HepG2 (cell line): Measurements from ENCODE around the gene PFKFB4. TPM values are rescaled to one million over a fixed set of nuclear protein-coding genes. Genes with fewer than 3 reads are reported as not detected.

Experiments used
- CREM ChIP-seq, 2 experiments: sonication (generic) in 1 of 2; formaldehyde crosslinking in 1 of 2; IDR thresholded peaks; 2 replicates each; pipeline versions ENCODE4 v1.4.0 to v1.6.1; 2016 to 2020; ENCODE audit warnings: antibody characterized with exemption in 1 of 2, mild to moderate bottlenecking in 1 of 2, missing genetic modification reagents in 1 of 2
- GABPA ChIP-seq, 2 experiments: IDR thresholded peaks; 2 replicates each; pipeline ENCODE4 v1.6.1; 2011 to 2016; ENCODE audit warnings: low read depth in 2 of 2, low read length in 1 of 2, missing biosample characterization in 1 of 2, missing genetic modification characterization in 1 of 2
- TEAD3 ChIP-seq: optimal IDR thresholded peaks from 2 replicates; pipeline ENCODE3; 2016; ENCODE audit warnings: borderline replicate concordance
- ZFX ChIP-seq: sonication (generic); formaldehyde crosslinking; IDR thresholded peaks from 2 replicates; pipeline ENCODE4 v1.4.0; 2020; ENCODE audit warnings: mild to moderate bottlenecking, low read depth, missing genetic modification reagents, moderate library complexity
- ZNF577 ChIP-seq: sonication (generic); formaldehyde crosslinking; IDR thresholded peaks from 2 replicates; pipeline ENCODE4 v1.4.0; 2020; ENCODE audit warnings: mild to moderate bottlenecking, low read depth, missing genetic modification reagents, borderline replicate concordance
- ZNF629 ChIP-seq: sonication (generic); formaldehyde crosslinking; conservative IDR thresholded peaks from 2 replicates; pipeline ENCODE4 v1.5.0; 2020; ENCODE audit warnings: missing genetic modification reagents
- ZNF788 ChIP-seq: sonication (generic); formaldehyde crosslinking; IDR thresholded peaks from 2 replicates; pipeline ENCODE4 v1.5.0; 2020; ENCODE audit warnings: mild to moderate bottlenecking, missing genetic modification reagents, borderline replicate concordance
- polyA plus RNA-seq, 8 experiments: library from polyadenylated mRNA; depleted of rRNA in 3 of 8; stranded (reverse) in 7 of 8; unstranded in 1 of 8; fragments of >200 nt; fragmentation: Illumina TruSeq in 4 of 8; extraction: Trizol in 4 of 8; gene quantifications; 2 replicates each; pipeline versions ENCODE4 v1.2.1 to v1.2.3, GENCODE V29; 2011 to 2016; ENCODE audit warnings: low read depth in 4 of 8, missing spikeins in 1 of 8, mixed read lengths in 1 of 8; ENCODE audit not compliant: insufficient read depth in 1 of 8
- total RNA-seq, 5 experiments: library from RNA; depleted of rRNA; stranded (reverse); fragments of >200 nt; fragmentation: Illumina TruSeq; extraction: Trizol; gene quantifications; 2 replicates each; pipeline ENCODE4 v1.2.3, GENCODE V29; 2016; ENCODE audit warnings: low read depth in 1 of 5
- TF ChIP-seq, protein P1 (sequence below): sonication (generic); formaldehyde crosslinking; IDR thresholded peaks from 2 replicates; pipeline ENCODE4 v1.5.1; 2020; ENCODE audit warnings: mild to moderate bottlenecking, missing genetic modification reagents, moderate library complexity
- TF ChIP-seq, protein P2 (sequence below): sonication (generic); IDR thresholded peaks from 2 replicates; pipeline ENCODE4 v1.6.1; 2016; ENCODE audit warnings: low read depth, borderline replicate concordance
- TF ChIP-seq, protein P3 (sequence below): sonication (generic); formaldehyde crosslinking; IDR thresholded peaks from 2 replicates; pipeline ENCODE4 v1.4.0; 2020; ENCODE audit warnings: missing genetic modification reagents, borderline replicate concordance
- TF ChIP-seq, protein P4 (sequence below): sonication (generic); formaldehyde crosslinking; conservative IDR thresholded peaks from 2 replicates; pipeline ENCODE4 v1.8.0; 2022; ENCODE audit warnings: missing genetic modification reagents
- TF ChIP-seq, protein P5 (sequence below): sonication (generic); formaldehyde crosslinking; IDR thresholded peaks from 2 replicates; pipeline ENCODE4 v1.5.0; 2020; ENCODE audit warnings: mild to moderate bottlenecking, missing genetic modification reagents, borderline replicate concordance

PFKFB4 gene
- total and polyA plus RNA-seq, 2 of the 13 experiments (the other 11 are each of a cell fraction or from before 2014, with no cell fraction given): 7.1 to 103 TPM

DNA sequence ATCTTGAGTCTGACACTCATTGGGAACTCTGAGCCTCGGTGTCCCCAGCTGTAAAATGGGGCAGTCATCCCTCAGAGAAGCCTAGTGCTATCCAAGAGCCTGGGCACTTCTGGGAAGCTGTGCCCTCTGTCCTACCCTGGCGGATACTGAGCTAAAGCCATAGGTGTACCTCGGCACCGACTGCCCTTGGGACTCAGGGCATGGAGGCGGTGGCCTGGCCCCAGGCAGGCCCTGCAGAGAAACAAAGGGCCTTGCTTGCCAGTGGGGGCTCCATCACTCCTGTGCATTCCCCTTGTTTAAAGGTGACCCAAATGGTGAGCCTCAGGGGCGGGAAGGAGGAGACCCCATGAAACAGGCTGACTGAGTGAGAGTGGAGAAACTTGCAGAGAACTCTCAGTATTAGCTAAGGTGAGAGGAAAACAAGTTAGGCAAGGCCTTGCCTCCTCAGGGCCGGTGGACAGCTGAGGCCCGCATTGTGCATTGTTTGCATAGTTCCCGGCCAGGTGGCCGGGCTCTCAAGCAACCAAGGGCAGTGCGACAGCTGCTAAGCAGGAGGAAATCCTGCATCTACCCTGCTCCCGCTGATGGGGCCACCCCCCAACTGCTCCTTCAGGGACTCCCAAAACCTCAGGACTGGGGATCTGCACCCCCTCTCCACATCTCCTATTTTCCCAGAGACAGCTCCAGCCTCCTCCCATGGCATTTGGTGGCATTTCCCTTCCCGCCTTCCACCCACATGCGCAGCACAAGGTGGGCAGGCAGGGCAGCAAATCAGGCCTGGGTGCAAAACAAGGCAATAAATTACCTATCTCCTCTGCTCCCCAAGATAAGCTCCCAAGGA is 4.3 kb downstream of the PFKFB4 start (continued):
- TF ChIP-seq, protein P1, sequence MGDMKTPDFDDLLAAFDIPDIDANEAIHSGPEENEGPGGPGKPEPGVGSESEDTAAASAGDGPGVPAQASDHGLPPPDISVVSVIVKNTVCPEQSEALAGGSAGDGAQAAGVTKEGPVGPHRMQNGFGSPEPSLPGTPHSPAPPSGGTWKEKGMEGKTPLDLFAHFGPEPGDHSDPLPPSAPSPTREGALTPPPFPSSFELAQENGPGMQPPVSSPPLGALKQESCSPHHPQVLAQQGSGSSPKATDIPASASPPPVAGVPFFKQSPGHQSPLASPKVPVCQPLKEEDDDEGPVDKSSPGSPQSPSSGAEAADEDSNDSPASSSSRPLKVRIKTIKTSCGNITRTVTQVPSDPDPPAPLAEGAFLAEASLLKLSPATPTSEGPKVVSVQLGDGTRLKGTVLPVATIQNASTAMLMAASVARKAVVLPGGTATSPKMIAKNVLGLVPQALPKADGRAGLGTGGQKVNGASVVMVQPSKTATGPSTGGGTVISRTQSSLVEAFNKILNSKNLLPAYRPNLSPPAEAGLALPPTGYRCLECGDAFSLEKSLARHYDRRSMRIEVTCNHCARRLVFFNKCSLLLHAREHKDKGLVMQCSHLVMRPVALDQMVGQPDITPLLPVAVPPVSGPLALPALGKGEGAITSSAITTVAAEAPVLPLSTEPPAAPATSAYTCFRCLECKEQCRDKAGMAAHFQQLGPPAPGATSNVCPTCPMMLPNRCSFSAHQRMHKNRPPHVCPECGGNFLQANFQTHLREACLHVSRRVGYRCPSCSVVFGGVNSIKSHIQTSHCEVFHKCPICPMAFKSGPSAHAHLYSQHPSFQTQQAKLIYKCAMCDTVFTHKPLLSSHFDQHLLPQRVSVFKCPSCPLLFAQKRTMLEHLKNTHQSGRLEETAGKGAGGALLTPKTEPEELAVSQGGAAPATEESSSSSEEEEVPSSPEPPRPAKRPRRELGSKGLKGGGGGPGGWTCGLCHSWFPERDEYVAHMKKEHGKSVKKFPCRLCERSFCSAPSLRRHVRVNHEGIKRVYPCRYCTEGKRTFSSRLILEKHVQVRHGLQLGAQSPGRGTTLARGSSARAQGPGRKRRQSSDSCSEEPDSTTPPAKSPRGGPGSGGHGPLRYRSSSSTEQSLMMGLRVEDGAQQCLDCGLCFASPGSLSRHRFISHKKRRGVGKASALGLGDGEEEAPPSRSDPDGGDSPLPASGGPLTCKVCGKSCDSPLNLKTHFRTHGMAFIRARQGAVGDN (CRISPR knock-in tag): peak; percentile 71
- peak; percentile 28; the same call in 1 of the 2 replicates for TF ChIP-seq ZFX
- TF ChIP-seq, protein P2, sequence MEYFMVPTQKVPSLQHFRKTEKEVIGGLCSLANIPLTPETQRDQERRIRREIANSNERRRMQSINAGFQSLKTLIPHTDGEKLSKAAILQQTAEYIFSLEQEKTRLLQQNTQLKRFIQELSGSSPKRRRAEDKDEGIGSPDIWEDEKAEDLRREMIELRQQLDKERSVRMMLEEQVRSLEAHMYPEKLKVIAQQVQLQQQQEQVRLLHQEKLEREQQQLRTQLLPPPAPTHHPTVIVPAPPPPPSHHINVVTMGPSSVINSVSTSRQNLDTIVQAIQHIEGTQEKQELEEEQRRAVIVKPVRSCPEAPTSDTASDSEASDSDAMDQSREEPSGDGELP: peak; percentile 67; the same call in 1 of the 2 replicates
- TF ChIP-seq, protein P3, sequence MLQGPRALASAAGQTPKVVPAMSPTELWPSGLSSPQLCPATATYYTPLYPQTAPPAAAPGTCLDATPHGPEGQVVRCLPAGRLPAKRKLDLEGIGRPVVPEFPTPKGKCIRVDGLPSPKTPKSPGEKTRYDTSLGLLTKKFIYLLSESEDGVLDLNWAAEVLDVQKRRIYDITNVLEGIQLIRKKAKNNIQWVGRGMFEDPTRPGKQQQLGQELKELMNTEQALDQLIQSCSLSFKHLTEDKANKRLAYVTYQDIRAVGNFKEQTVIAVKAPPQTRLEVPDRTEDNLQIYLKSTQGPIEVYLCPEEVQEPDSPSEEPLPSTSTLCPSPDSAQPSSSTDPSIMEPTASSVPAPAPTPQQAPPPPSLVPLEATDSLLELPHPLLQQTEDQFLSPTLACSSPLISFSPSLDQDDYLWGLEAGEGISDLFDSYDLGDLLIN (CRISPR knock-in tag): no peak
- TF ChIP-seq CREM (IDR thresholded peaks at IDR 0.05): no peak
- TF ChIP-seq CREM (CRISPR knock-in tag; IDR thresholded peaks at IDR 0.05): no peak
- no peak for TF ChIP-seq ZNF788 (CRISPR knock-in tag)
- TF ChIP-seq, protein P4, sequence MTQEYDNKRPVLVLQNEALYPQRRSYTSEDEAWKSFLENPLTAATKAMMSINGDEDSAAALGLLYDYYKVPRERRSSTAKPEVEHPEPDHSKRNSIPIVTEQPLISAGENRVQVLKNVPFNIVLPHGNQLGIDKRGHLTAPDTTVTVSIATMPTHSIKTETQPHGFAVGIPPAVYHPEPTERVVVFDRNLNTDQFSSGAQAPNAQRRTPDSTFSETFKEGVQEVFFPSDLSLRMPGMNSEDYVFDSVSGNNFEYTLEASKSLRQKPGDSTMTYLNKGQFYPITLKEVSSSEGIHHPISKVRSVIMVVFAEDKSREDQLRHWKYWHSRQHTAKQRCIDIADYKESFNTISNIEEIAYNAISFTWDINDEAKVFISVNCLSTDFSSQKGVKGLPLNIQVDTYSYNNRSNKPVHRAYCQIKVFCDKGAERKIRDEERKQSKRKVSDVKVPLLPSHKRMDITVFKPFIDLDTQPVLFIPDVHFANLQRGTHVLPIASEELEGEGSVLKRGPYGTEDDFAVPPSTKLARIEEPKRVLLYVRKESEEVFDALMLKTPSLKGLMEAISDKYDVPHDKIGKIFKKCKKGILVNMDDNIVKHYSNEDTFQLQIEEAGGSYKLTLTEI (CRISPR knock-in tag): no peak
- TF ChIP-seq GABPA (IDR thresholded peaks at IDR 0.05; ENCODE audit: low read depth, low read length): no peak
- TF ChIP-seq GABPA (CRISPR knock-in tag; IDR thresholded peaks at IDR 0.05; ENCODE audit: low read depth): no peak
- TF ChIP-seq TEAD3 (CRISPR knock-in tag): peak; percentile 49
- peak; percentile 59 for TF ChIP-seq ZNF629 (CRISPR knock-in tag)
- TF ChIP-seq ZNF577 (CRISPR knock-in tag): no peak
- TF ChIP-seq, protein P5, sequence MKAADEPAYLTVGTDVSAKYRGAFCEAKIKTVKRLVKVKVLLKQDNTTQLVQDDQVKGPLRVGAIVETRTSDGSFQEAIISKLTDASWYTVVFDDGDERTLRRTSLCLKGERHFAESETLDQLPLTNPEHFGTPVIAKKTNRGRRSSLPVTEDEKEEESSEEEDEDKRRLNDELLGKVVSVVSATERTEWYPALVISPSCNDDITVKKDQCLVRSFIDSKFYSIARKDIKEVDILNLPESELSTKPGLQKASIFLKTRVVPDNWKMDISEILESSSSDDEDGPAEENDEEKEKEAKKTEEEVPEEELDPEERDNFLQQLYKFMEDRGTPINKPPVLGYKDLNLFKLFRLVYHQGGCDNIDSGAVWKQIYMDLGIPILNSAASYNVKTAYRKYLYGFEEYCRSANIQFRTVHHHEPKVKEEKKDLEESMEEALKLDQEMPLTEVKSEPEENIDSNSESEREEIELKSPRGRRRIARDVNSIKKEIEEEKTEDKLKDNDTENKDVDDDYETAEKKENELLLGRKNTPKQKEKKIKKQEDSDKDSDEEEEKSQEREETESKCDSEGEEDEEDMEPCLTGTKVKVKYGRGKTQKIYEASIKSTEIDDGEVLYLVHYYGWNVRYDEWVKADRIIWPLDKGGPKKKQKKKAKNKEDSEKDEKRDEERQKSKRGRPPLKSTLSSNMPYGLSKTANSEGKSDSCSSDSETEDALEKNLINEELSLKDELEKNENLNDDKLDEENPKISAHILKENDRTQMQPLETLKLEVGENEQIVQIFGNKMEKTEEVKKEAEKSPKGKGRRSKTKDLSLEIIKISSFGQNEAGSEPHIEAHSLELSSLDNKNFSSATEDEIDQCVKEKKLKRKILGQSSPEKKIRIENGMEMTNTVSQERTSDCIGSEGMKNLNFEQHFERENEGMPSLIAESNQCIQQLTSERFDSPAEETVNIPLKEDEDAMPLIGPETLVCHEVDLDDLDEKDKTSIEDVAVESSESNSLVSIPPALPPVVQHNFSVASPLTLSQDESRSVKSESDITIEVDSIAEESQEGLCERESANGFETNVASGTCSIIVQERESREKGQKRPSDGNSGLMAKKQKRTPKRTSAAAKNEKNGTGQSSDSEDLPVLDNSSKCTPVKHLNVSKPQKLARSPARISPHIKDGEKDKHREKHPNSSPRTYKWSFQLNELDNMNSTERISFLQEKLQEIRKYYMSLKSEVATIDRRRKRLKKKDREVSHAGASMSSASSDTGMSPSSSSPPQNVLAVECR: peak; percentile 15; the same call in 1 of the 2 replicates
